NCI-H774 (cell line): ENCODE results near the gene MARK3.
"Not testable (repeated sequence)": the region's sequence is repeated elsewhere in the genome, so short reads cannot be mapped to it uniquely, and the experiment has no call there.

Experiments
- DNase-seq: peaks from one replicate; lab custom pipeline; 2025; lab: John Stamatoyannopoulos, UW

Gene MARK3

GRCh38 chr14:103385152-103385928, at the start of gene MARK3:
MARK3 (plus strand) TSS chr14:103385415; CDS start chr14:103386030, 615 bp downstream.
- DNase-seq, result peak; percentile 97

- no peak for DNase-seq
Measured at GRCh38 chr14:103336191-103336590, 49.0 kb upstream of the MARK3 start.

GRCh38 chr14:103337794-103338193, 47.4 kb upstream of the MARK3 start:
- no peak for DNase-seq

- DNase-seq, result no peak
Measured at GRCh38 chr14:103339561-103339960, 45.7 kb upstream of the MARK3 start.

GRCh38 chr14:103340480-103341212, 44.6 kb upstream of the MARK3 start:
- DNase-seq, result no peak

GRCh38 chr14:103341250-103342129, 43.7 kb upstream of the MARK3 start:
- DNase-seq, result no peak

GRCh38 chr14:103343164-103343879, 41.9 kb upstream of the MARK3 start:
- DNase-seq, result no peak

GRCh38 chr14:103343905-103344797, 41.1 kb upstream of the MARK3 start:
- DNase-seq, result no peak

- no peak for DNase-seq
Measured at GRCh38 chr14:103346286-103346685, 38.9 kb upstream of the MARK3 start.

- no peak for DNase-seq
Measured at GRCh38 chr14:103347091-103347815, 38.0 kb upstream of the MARK3 start.

- DNase-seq, result no peak
Measured at GRCh38 chr14:103348154-103348553, 37.1 kb upstream of the MARK3 start.

- DNase-seq, result no peak
Measured at GRCh38 chr14:103349982-103350381, 35.2 kb upstream of the MARK3 start.

GRCh38 chr14:103353362-103353761, 31.9 kb upstream of the MARK3 start:
- no peak for DNase-seq

- no peak for DNase-seq
Measured at GRCh38 chr14:103354141-103354540, 31.1 kb upstream of the MARK3 start.

GRCh38 chr14:103356024-103356682, 29.1 kb upstream of the MARK3 start:
- no peak for DNase-seq

GRCh38 chr14:103357552-103357951, 27.7 kb upstream of the MARK3 start:
- DNase-seq, result not testable (repeated sequence)

GRCh38 chr14:103360548-103360947, 24.7 kb upstream of the MARK3 start:
- no peak for DNase-seq

- no peak for DNase-seq
Measured at GRCh38 chr14:103361867-103362266, 23.3 kb upstream of the MARK3 start.

GRCh38 chr14:103362780-103363179, 22.4 kb upstream of the MARK3 start:
- no peak for DNase-seq
